H1 (cell line): ENCODE data around the gene ZNF532. TPM values are rescaled to one million over a fixed set of nuclear protein-coding genes. Genes with fewer than 3 reads are reported as not detected.

ENCODE experiments used
- ASH2L ChIP-seq: fragments of 200-600, 300-600 bp; sonication (generic); IDR thresholded peaks from one replicate; pipeline ENCODE4 v1.7.1; 2017; ENCODE audit warnings: low read length
- CREB1 ChIP-seq: IDR thresholded peaks from 2 replicates; pipeline ENCODE4 v1.6.1; 2012; ENCODE audit warnings: inconsistent platforms
- EZH2 ChIP-seq: fragments of 200-600 bp; sonication (generic); IDR thresholded peaks from 2 replicates; pipeline ENCODE4 v1.7.1; 2012; ENCODE audit warnings: low read depth, mild to moderate bottlenecking, moderate library complexity, low read length, inconsistent platforms; ENCODE audit not compliant: severe bottlenecking
- GABPA ChIP-seq: IDR thresholded peaks from 2 replicates; pipeline ENCODE4 v1.6.1; 2011; ENCODE audit warnings: mild to moderate bottlenecking, low read length, moderate library complexity, borderline replicate concordance; ENCODE audit not compliant: insufficient read depth
- JUND ChIP-seq: IDR thresholded peaks from 2 replicates; pipeline ENCODE4 v1.6.1; 2011; ENCODE audit warnings: mild to moderate bottlenecking, improper control_type of control experiment, low read length
- MAFK ChIP-seq: IDR thresholded peaks from 2 replicates; pipeline ENCODE4 v1.6.1; 2012; ENCODE audit warnings: low read depth, mild to moderate bottlenecking, improper control_type of control experiment, low read length
- POLR2A ChIP-seq, 2 experiments: IDR thresholded peaks; 1 replicate in 1 of 2; 2 replicates in 1 of 2; pipeline ENCODE4 v1.6.1; 2011; ENCODE audit warnings: low read depth in 2 of 2, low read length in 2 of 2, mild to moderate bottlenecking in 2 of 2; ENCODE audit errors: control extremely low read depth in 1 of 2
- RNF2 ChIP-seq: fragments of 200-900, 300-1000 bp; sonication (generic); IDR thresholded peaks from 2 replicates; pipeline ENCODE4 v1.7.1; 2016; ENCODE audit warnings: borderline replicate concordance, low read depth, mild to moderate bottlenecking, antibody characterized with exemption, low read length; ENCODE audit not compliant: poor library complexity, severe bottlenecking; ENCODE audit errors: missing control alignments
- SAP30 ChIP-seq: fragments of 300-600 bp; sonication (generic); IDR thresholded peaks from 2 replicates; pipeline ENCODE4 v1.7.1; 2012; ENCODE audit warnings: low read length, moderate library complexity, mild to moderate bottlenecking, inconsistent platforms; ENCODE audit not compliant: insufficient read depth, insufficient replicate concordance
- SUZ12 ChIP-seq: fragments of 200-600 bp; sonication (generic); IDR thresholded peaks from 2 replicates; pipeline ENCODE4 v1.6.1; 2012; ENCODE audit warnings: mild to moderate bottlenecking, inconsistent platforms, low read length, moderate library complexity, mixed read lengths
- TCF12 ChIP-seq: IDR thresholded peaks from 2 replicates; pipeline ENCODE4 v1.6.1; 2011; ENCODE audit warnings: low read depth, mild to moderate bottlenecking, low read length
- polyA plus RNA-seq, 7 experiments: library from polyadenylated mRNA; depleted of rRNA in 3 of 7; stranded (reverse) in 5 of 7; unstranded in 2 of 7; fragments of >200 nt in 5 of 7; fragments of 200-250 nt in 2 of 7; gene quantifications; 1 replicate in 5 of 7; 2 replicates in 1 of 7; 4 replicates in 1 of 7; pipeline versions ENCODE4 v1.2.1 to v1.2.3, GENCODE V29; 2011 to 2013; ENCODE audit warnings: missing spikeins in 2 of 7, mixed read lengths in 2 of 7
- total RNA-seq: library from RNA; stranded (reverse); fragmentation: NEBNext Ultra II Directional; extraction: Animal tissue kit (Norgen Biotek cat#: 25700); gene quantifications from 2 replicates; pipeline ENCODE4 v1.2.1, GENCODE V29; 2021
- TF ChIP-seq, protein P1 (sequence below): fragments of 300-600 bp; sonication (generic); IDR thresholded peaks from 2 replicates; pipeline ENCODE4 v1.7.1; 2012; ENCODE audit warnings: low read length, moderate library complexity, mild to moderate bottlenecking, inconsistent platforms; ENCODE audit not compliant: insufficient replicate concordance

ZNF532 gene
- total and polyA plus RNA-seq, 2 of the 8 experiments (the other 6 are each of a cell fraction or from before 2014, with no cell fraction given) = 143 to 240 TPM

GRCh38 chr18:58980991-58981390 is 116.3 kb downstream of the ZNF532 start (continued):
- TF ChIP-seq, protein P1, sequence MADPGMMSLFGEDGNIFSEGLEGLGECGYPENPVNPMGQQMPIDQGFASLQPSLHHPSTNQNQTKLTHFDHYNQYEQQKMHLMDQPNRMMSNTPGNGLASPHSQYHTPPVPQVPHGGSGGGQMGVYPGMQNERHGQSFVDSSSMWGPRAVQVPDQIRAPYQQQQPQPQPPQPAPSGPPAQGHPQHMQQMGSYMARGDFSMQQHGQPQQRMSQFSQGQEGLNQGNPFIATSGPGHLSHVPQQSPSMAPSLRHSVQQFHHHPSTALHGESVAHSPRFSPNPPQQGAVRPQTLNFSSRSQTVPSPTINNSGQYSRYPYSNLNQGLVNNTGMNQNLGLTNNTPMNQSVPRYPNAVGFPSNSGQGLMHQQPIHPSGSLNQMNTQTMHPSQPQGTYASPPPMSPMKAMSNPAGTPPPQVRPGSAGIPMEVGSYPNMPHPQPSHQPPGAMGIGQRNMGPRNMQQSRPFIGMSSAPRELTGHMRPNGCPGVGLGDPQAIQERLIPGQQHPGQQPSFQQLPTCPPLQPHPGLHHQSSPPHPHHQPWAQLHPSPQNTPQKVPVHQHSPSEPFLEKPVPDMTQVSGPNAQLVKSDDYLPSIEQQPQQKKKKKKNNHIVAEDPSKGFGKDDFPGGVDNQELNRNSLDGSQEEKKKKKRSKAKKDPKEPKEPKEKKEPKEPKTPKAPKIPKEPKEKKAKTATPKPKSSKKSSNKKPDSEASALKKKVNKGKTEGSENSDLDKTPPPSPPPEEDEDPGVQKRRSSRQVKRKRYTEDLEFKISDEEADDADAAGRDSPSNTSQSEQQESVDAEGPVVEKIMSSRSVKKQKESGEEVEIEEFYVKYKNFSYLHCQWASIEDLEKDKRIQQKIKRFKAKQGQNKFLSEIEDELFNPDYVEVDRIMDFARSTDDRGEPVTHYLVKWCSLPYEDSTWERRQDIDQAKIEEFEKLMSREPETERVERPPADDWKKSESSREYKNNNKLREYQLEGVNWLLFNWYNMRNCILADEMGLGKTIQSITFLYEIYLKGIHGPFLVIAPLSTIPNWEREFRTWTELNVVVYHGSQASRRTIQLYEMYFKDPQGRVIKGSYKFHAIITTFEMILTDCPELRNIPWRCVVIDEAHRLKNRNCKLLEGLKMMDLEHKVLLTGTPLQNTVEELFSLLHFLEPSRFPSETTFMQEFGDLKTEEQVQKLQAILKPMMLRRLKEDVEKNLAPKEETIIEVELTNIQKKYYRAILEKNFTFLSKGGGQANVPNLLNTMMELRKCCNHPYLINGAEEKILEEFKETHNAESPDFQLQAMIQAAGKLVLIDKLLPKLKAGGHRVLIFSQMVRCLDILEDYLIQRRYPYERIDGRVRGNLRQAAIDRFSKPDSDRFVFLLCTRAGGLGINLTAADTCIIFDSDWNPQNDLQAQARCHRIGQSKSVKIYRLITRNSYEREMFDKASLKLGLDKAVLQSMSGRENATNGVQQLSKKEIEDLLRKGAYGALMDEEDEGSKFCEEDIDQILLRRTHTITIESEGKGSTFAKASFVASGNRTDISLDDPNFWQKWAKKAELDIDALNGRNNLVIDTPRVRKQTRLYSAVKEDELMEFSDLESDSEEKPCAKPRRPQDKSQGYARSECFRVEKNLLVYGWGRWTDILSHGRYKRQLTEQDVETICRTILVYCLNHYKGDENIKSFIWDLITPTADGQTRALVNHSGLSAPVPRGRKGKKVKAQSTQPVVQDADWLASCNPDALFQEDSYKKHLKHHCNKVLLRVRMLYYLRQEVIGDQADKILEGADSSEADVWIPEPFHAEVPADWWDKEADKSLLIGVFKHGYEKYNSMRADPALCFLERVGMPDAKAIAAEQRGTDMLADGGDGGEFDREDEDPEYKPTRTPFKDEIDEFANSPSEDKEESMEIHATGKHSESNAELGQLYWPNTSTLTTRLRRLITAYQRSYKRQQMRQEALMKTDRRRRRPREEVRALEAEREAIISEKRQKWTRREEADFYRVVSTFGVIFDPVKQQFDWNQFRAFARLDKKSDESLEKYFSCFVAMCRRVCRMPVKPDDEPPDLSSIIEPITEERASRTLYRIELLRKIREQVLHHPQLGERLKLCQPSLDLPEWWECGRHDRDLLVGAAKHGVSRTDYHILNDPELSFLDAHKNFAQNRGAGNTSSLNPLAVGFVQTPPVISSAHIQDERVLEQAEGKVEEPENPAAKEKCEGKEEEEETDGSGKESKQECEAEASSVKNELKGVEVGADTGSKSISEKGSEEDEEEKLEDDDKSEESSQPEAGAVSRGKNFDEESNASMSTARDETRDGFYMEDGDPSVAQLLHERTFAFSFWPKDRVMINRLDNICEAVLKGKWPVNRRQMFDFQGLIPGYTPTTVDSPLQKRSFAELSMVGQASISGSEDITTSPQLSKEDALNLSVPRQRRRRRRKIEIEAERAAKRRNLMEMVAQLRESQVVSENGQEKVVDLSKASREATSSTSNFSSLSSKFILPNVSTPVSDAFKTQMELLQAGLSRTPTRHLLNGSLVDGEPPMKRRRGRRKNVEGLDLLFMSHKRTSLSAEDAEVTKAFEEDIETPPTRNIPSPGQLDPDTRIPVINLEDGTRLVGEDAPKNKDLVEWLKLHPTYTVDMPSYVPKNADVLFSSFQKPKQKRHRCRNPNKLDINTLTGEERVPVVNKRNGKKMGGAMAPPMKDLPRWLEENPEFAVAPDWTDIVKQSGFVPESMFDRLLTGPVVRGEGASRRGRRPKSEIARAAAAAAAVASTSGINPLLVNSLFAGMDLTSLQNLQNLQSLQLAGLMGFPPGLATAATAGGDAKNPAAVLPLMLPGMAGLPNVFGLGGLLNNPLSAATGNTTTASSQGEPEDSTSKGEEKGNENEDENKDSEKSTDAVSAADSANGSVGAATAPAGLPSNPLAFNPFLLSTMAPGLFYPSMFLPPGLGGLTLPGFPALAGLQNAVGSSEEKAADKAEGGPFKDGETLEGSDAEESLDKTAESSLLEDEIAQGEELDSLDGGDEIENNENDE = no peak
- TF ChIP-seq SUZ12 = no peak
- TF ChIP-seq POLR2A (IDR thresholded peaks at IDR 0.05; ENCODE audit: control extremely low read depth in 1 of 2, low read depth in 2 of 2, low read length in 2 of 2) = no peak
- TF ChIP-seq GABPA = no peak
- no peak for TF ChIP-seq JUND
- no peak for TF ChIP-seq SAP30
- TF ChIP-seq MAFK = no peak
- TF ChIP-seq TCF12 = no peak
- no peak for TF ChIP-seq CREB1
- TF ChIP-seq RNF2 = no peak
- TF ChIP-seq ASH2L = no peak
- TF ChIP-seq EZH2 = no peak
